ENCODE measurements around the gene FRY.
A peak's percentile ranks its signal among the peaks of the same experiment; 100 is the strongest.
"Not testable (repeated sequence)": the region's sequence is repeated elsewhere in the genome, so short reads cannot be mapped to it uniquely, and the experiment has no call there.

The FRY gene

DNA sequence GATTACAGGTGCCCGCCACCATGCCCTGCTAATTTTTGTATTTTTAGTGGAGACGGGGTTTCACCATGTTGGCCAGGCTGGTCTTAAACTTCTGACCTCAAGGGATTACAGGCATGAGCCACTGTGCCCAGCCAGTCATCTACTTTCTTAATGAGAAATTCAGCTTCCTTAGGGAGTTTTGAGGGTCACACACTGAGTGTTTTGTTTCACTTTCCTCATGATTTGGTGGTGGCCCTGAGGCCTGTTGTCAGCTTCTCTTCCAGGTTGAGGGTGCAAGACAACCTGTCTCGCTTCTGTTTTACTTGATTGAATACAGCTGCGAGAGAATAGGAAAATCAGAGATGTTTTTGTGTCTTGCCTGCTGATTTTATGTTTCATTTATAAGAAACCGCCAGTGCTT, 9.9 kb downstream of the FRY start:
- DNase-seq = no peak

DNA sequence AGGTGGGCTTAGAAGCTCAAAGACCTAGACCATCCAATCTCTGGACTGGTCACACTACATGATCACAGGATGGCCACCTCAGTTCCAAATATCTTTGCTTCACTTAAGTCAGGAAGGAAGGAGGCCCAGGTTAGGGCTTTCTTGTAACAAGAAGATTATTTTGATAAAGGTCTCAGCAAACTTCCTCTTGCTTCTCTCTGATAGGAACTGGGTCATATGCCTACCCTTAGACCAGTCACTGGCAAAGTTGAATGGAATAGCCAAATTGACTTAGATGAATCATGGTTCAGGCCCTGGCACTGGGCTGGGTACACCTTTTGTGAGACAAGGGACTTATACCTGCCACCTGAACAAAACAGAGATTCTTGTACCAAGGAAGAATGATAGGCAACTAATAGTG, 11.0 kb downstream of the FRY start:
- DNase-seq = peak in 2 of 4 experiments; percentile 21 to 36

DNA sequence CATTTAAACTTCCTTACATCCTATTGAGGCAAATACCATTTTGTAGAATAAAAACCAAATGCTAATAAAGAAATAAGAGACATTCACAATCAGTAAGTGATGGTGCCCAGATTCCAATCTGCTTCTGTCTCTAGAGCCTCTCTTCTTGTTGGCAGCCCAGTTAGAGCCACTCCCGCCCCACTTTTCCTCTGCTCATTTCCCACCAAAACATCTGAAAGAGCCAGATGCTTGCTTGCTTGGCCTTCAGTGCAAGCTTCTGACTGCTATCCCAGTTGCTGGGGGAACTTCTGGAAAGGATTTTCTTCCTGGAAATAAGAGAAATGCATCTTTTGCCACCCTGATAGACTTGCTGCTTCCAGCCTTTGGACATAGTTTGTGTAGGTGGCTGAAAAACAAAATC, 12.9 kb downstream of the FRY start:
- DNase-seq = no peak

DNA sequence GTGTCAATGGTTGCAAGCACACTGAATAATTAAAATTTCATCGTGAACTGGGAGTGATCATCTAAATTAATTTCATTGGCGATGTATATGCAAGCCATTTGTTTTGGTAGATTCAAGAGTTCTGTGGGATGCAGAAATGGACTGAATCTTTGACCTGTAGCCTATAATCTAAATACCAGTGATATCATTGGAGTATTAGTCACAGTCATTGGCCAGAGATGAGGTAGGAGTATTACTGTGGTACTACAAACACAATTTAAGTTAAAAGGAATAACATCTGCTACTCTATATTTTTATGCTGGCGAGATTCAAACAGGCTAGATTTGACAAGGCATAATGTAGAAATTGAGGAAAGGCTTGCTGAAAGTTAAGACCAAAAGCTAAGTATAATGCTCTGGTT, 14.0 kb downstream of the FRY start:
- peak in 1 of 4 experiments; percentile 46 for DNase-seq

DNA sequence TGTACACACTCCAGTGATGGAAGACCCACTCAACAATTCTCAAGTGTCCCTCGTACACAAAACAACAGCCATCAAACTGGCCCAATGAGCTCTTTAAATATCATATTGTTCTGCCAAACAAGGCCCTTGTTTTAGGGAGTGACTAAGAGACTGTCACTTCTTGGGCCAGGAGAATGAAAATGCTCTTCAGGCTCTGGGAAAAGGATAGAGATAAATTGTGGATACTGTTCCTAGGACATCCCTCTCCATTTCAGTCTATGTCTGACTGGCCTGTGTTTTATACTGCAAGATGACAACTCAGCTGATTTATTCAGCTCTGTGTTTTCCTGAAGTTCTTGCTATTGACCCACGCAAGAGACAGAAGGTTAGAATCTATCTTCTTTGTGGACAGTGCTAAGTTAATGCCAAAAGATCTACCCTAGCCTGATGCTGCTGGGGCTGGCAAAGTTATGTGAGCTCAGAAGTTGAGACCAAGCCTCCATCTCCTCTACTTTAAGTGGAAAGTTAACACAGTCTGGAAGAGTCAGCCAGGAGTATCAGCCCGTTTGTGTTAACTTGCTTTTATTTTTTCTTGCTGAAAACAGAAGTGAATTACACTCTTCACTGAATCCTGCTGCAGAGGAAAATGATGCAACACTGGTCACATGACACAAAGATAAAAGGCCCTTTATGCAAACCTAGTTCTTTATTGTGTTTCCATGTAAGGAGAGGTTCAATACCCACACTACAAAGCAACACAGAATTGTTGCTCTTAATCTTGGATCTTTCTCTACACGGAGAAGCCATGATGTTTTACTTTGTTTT, 14.6 kb downstream of the FRY start:
- peak; percentile 60 to 86 (median 72) for DNase-seq

DNA sequence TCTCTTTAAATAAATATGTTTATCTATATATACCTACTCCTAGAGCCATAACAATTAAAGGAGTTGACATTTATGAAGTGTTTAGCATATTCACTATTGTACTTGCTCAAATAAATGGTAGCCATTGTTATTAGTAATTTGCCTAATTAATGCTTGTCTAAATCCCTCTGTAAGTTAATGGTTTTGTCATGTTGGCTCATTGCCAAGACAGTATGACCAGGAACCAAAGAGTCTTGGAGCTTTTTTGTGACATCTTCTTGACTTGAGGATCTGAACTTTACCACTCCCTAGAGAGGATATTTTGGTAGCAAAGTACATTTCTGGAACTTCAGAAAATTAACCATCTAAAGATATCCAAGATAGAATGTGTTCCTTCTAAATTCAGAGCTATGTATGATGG, 15.5 kb downstream of the FRY start:
- DNase-seq = peak in 2 of 4 experiments; percentile 32 to 44

DNA sequence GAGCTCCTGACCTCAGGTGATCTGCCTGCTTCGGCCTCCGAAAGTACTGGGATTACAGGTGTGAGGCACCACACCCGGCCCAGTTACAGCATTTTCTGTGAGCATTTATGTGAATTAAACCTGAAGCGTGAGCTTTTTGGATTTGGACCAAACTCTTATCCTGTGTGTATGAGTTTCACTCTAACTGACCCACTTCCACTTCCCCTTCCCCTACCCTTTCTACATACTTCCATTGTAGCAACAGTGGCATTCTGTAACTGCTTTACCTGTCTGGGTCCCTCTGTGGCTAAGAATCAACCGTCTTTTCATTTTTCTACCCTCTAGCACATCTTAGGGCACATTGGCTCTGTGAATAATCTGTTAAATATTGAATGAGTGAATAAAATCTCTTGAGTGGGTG, 16.2 kb downstream of the FRY start:
- peak in 3 of 4 experiments; percentile 23 to 57 (median 53) for DNase-seq

DNA sequence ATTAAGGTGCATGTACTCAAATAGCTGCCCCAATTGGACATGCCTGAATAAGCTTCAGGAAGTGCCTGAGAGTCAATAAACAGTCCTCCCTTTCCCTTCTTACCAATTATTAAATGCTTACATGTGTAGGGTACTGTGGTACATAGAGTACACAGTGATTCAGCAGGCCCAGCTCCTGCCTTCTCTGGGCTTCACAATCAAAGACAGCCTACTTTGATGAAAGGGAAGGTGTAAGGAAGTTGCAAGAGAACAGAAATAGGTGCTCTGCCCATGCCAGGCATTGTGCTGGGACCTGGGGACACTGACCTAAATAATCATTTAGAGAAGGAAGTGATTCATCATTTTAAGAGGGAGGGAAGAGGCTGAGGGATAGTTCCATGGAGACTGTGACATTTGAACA, 17.2 kb downstream of the FRY start:
- peak in 3 of 4 experiments; percentile 37 to 55 (median 47) for DNase-seq

DNA sequence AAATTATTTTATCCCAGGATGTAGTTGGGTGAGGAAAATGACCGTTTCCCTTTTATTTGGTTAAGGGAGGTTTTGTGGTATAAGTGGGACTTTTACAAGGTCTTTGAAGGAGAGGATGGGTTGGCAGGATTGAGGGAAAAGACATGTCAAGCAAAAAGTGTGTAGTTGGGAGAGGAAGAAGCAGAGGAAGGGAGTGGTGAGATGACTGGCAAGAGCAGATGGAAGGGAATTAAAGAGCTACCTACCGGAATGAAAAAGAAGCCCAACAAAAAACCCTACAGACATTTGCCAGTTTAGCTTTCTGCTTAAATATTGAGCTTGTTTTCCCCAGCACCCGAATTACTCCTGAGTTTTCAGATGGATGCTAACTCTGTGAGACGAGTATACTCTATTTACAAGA, 19.6 kb downstream of the FRY start:
- no peak for DNase-seq

DNA sequence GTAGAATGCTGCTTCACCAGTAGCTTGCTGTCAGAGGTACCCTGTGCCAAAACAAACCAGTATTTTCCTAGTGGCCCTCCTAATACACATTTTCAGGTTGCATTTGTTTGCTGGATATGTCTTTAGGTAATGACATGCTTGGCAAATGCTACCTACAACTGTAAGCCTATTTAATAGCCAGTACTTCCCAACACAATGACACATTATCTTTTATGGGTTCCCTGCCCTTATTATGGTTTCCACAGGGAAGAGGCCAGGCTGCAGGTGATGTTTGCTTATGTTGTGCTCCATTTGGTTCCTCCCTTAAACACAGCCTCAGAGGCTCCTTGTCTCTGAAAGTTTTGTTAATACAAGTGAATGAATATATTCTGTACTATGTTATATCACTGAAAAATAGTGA, 24.7 kb downstream of the FRY start:
- no peak for DNase-seq

DNA sequence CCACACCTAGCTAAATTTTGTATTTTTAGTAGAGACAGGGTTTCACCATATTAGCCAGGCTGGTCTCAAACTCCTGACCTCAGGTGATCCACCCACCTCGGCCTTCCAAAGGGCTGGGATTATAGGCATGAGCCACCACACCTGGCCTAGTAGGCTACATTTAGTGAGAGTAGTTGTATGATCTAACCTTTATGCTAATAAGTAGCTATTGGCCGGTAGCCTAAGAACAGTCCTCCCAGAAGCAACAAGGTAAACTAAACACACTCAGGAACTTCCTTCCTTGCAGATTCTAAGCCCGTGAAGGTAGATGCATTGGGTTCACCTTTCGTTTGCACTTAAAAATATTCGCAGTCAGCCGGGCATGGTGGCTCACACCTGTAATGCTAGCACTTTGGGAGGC, 25.8 kb downstream of the FRY start:
- not testable (repeated sequence) for DNase-seq

DNA sequence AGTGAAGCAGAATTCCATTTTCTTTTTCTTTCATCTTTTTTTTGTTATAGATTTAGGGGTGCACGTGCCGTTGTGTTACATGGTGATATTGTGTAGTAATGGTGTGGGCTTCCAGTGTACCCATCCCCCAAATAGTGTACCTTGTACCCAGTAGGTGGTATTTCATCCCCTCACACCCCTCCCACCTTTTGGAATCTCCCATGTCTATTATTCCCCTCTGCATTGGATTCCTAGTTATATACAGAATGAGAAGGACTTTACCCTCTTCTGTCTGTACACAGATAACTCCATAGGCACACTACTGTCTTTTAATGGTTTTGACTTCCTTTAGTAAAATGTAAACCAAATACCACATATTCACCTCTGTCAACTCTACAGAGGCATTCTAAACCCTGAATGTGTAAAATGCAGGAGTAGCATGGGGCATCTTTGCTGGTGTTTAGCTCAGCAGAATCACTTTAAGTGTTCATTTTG, 28.0 kb downstream of the FRY start:
- no peak for DNase-seq

DNA sequence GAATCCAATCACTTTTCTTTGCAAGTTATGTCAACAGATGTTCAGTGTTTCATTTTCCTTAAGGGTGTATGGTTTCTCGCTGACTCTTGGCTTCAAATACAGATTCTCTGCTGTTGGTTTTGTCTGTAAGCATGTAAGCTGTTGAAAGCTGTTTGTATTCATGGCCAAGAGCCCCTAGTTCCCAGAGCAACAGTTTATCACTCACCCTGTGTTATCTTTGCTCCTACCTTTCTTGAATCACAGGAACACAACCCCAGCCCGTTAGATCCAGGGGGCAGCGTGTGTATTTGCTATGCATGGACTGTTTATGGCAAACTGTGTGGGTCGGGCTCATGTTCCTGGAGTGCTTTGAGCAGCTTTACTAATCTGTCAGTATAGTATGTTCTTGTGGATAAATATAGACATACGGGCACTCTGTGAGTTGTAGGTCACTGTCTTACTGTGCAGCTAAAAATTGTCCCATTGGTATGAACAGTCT, 28.9 kb downstream of the FRY start:
- DNase-seq = no peak

DNA sequence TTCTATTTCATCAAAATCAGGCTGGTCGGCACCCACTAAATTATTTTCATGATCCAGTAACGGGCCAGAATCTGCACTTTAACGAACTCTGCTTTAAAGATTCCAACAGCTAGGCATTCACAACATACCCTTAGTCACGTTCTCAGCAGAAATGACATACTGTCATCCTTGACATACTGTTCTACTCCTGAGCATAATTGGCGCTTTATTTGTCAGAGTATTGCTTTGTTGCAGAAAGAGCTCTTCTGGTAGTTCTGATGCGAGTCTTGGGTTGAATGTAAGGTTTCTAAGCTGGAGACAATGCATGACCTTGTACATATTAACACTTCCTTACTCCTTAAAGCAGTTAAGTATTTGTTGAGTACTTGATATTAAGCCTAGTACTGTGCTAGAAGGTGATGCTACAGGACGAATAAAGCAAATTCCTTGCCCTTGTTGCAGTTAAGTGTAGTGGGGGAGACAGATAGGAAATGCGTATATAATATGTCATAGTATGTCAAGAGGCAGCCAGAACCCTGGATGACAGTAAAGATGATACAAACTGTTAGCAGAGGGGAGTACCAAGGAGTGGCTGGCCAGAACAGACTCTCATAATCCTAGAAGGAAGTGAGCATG, 32.2 kb downstream of the FRY start:
- no peak for DNase-seq

DNA sequence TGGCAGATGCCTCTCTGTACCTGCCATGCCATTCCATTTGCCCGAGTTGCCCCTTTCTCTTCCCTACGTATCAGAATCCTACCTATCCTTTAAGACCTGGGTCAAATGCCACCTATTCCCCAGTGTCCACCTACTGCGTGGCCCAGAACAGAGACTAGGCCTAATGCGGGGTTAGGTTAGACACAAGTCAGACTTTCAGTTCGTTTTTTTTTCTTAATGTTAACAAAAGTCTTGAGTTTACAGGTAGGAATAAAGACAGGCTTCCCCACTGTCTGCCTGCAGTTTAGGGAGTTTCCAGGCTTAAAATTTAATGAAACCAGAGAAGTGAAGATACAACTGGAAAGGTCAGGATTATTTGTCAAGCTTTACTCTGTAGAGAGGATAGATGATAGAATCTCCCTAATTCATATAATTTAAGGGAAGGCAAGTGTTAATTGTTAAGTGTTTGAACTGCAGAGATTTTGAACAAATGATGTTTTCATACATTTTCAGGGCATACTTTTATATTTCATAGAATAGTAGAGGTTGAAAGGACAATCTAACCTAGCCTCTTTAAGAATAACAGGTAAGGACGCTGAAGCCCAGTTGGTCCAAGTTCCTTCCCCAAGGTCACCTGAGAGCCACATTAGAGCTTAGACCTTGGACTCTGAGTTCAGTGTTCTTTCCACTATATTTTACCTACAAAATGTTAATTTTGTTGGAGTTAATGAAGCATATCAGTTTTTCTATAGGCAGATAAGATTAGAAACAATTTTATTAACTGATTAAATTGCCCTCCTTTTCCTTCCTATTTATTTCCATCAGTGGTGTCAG, 35.8 kb downstream of the FRY start:
- DNase-seq = no peak

DNA sequence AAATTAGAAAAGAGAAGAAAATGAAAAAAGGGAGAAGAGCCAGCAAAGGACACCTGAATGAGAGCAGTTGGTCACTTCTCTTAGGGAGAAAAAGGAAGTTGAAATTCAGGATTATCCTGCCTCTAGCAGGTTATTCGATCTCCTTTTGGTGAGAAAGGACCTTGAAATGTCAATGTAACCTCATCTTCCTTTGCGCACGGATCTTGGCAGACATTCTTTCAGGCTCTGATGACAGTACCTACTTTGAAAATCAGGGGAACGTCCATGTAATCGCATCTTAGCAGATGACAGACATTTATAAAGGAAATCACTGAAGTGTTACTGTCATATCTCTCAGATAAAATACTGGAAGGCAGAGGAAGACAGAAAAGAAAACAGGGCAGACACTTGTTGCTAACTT, 36.7 kb downstream of the FRY start:
- DNase-seq = no peak

DNA sequence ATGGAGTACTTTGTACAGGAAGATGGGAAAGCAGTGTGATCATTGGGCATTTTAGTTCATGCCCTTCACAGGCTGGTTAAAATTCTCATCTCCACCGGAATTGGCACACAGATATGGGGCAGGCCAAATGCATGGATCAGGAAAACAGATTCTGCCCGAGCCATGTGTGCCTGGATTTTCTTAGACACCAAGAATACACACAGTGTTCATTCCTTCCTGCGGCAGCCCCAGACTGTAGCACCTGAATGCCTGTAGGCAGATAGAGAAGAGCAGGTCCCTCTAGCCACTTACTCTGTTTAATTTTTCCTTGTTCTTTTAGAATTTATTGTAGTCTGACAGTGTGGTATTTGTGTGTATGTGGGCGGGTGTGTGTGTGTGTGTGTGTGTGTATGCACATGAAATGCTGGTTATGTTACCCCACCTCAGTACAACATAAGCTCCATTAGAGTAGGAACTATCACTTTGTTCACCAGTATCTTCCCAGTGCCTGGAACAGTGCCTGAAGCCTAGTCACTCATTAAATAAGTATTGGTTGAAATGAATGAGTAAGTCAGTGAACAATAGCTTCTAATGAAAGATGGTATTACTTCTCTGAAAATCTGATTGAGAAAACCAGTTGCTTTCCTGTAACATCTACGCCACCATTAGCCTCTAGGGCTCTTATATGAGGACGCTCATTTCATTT, 41.7 kb downstream of the FRY start:
- DNase-seq = no peak

DNA sequence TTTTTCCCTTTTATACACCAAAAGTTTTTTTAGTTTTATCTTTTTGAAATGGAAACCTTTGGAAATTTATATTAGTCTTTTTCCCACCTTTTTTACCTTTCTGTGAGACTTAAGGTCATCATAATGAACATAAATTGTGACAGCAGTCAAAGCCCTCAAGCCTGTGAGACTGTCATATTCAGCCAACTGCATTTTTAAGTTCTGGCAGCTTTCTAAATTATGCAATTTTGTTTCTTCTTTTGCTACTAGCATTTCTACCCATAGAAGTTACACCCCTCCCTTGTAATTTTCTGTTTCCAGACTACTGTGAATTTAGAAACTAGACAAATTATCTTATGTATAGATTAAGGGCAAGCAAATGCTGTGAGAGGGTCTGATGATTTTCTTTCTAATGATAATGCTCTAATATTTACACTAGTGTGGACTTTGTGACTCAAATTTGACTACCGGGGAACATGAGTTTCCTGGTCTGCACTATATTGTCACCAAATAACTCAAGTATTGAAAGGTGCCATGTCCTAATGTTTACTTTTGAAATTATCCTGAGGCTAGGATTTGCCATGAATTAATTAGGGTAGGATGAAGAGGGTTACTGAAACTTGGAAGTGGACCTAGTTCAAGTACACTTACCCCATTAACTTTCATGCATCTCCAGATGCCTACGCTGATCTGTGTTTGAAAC, 43.7 kb downstream of the FRY start:
- DNase-seq = no peak

DNA sequence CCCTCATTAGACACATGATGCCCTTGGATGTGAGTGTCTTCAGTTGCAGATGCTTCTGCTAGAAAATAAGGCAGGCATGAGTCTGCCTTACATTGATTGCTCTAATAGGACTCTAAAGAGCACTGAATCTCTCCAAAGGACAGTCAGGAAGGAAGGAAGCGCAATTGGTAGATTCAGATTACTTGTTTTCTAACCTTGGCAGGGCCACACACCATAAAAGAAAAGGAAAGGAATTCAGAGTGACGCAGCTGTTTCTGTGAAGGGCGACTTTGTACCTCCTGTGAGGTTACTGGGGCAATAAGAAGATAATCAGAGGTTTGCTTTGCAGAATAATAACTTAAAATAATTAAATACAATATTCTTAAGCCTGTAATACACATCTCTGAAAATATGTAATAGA, 48.0 kb downstream of the FRY start:
- DNase-seq = no peak

DNA sequence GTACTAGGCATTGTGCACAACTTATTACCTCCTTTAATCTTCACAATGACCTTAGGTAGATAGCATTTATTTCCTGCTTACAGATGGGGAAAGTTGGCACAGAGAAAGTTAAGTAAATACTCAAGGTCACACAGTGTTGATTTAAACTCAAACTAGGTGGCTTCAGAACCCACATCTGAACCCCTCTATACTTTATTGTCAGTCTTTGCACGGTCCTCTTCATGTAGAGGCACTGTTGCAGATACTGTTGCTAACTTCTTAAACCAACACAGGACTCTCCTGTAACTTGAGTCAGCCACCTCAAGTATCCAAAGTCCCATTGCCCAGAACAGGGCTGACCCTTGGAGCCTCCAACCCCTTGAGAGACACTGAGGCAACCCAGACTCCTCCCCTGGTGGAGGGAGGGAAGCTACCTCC, 48.8 kb downstream of the FRY start:
- DNase-seq = no peak

DNA sequence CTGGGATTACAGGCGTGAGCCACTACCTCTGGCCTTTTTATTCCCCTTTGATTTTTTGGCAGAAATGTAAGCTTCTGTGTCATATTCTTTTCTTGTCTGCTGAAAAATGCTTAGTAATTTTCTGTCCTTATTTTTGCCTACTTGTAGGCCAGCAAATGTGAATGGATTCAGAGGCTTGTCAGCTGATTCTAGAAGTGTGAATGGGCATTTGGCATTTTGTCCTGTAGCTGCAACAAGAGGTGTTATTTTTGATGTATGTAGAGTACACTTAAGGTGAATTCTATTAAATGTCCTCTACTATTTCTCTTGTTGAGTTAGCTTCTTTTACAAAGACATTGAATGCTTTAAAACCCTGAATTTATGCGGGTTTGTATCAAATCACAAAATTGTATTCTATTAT, 50.0 kb downstream of the FRY start:
- no peak for DNase-seq

DNA sequence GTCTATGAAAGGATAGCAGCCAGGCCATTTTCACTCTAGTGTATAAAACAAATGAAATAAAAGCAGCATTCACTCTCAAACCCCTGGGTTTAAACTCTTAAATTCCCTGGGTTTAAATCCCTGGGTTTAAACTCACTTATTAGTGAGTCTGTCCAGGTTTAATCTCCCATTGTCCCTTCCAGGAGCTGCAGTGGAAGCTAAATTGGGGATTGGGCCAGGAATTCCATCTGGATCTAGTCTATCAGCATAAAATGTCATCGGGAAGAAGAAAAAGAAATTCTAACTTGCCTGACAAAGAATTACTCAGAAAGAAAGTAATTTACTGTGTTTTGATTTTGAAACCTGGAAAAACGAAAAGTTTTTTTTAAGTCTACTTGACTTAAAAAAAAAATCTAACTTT, 54.8 kb downstream of the FRY start:
- DNase-seq = no peak

Data from suppressor macrophage (primary cell).